Upper lobe of left lung (tissue), 6 donors: Measurements from ENCODE around the gene CXCL8. TPM values are rescaled to one million over a fixed set of nuclear protein-coding genes. Genes with fewer than 3 reads are reported as not detected.

Experiments used
- ATAC-seq, 2 donors: fragments of 200-7000 bp; cut with Tn5 transposase; one replicate each; pipeline ENCODE4 v1.9.1; 2022; ENCODE audit warnings: mild to moderate bottlenecking in 2 of 2, moderate library complexity in 2 of 2; ENCODE audit not compliant: low FRiP score in 2 of 2
- DNase-seq, 2 donors: peaks; one replicate each; pipeline ENCODE4 v3.0.0-alpha.2; 2019 to 2020
- H3K27ac ChIP-seq, 4 donors: fragments of 200-600 bp; sonication (generic); one replicate each; pipeline ENCODE4 v1.5.1; 2016 to 2019
- H3K27me3 ChIP-seq, 4 donors: fragments of 200-600 bp; sonication (generic); one replicate each; pipeline ENCODE4 v1.5.1; 2017 to 2019
- H3K36me3 ChIP-seq, 4 donors: fragments of 200-600 bp; sonication (generic); one replicate each; pipeline ENCODE4 v1.5.1; 2016 to 2019
- H3K4me1 ChIP-seq, 4 donors: fragments of 200-600 bp; sonication (generic); one replicate each; pipeline ENCODE4 v1.5.1; 2018 to 2019
- H3K4me3 ChIP-seq, 4 donors: fragments of 200-600 bp; sonication (generic); one replicate each; pipeline ENCODE4 v1.5.1; 2017 to 2019; ENCODE audit warnings: mild to moderate bottlenecking in 2 of 4, moderate library complexity in 1 of 4
- H3K9me3 ChIP-seq, 4 donors: fragments of 200-600 bp; sonication (generic); one replicate each; pipeline ENCODE4 v1.5.1; 2018 to 2019
- CTCF ChIP-seq, 6 experiments: fragments of 450-650 bp in 4 of 6; fragments of 200-600 bp in 2 of 6; sonication (generic) in 2 of 6; IDR thresholded peaks; one replicate each; pipeline ENCODE4 v1.5.1; 2016 to 2019; ENCODE audit warnings: antibody characterized with exemption in 6 of 6
- EP300 ChIP-seq, 4 donors: sonication (generic); formaldehyde crosslinking; IDR thresholded peaks; one replicate each; pipeline ENCODE4 v1.5.1; 2017; ENCODE audit warnings: antibody characterized with exemption in 4 of 4, control low read depth in 2 of 4
- POLR2A ChIP-seq, 4 donors: fragments of 450-650 bp; IDR thresholded peaks; one replicate each; pipeline ENCODE4 v1.5.1; 2016 to 2017; ENCODE audit warnings: antibody characterized with exemption in 4 of 4, mild to moderate bottlenecking in 2 of 4
- POLR2AphosphoS5 ChIP-seq, 2 donors: sonication (generic); formaldehyde crosslinking; IDR thresholded peaks; one replicate each; pipeline ENCODE4 v1.5.1; 2017; ENCODE audit warnings: antibody characterized with exemption in 2 of 2
- WGBS, 2 donors: methylation state at CpG; one replicate each; pipeline ENCODE4 v1.1.5; 2017 to 2018; 5-methylcytosine and 5-hydroxymethylcytosine counted together
- total RNA-seq, 6 donors: library from RNA; depleted of rRNA in 4 of 6; stranded (reverse); fragments of >200 nt in 4 of 6; gene quantifications; one replicate each; pipeline versions ENCODE4 v1.1.0 to v1.2.1, GENCODE V29; 2016 to 2021
- donor health status: DM: no; HTN: no; CAD: no; lungs with moderate emphysema.
- donor health status: DM: no; HTN: yes; CAD: no; lungs with severe emphysema.

The CXCL8 gene
- total RNA-seq, 6 donors from 2014 or later, result 3.7 to 35.6 (median 12.2) TPM

- ATAC-seq (no peak), DNase-seq (no peak)
- Histone ChIP-seq H3K4me1 (peaks cover 17 to 22% (median 19%) of the 10 kb centered on the region in 4 donors), H3K27ac (peak overlapping the region in 2 of 4 donors; percentile 40 to 61), H3K4me3 (peak overlapping the region in 1 of 4 donors; percentile 26), H3K9me3 (no peaks in the 10 kb centered on the region), H3K27me3 (no peaks in the 10 kb centered on the region), H3K36me3 (no peaks in the 10 kb centered on the region)
- no peak for TF ChIP-seq POLR2AphosphoS5 (IDR thresholded peaks at IDR 0.05)
- TF ChIP-seq CTCF (IDR thresholded peaks at IDR 0.05), result no peak
- no peak for TF ChIP-seq EP300 (IDR thresholded peaks at IDR 0.05)
- TF ChIP-seq POLR2A (IDR thresholded peaks at IDR 0.05), result no peak
- WGBS, 2 donors, result 48 to 50% methylated on average over 2 of the region's 2 CpGs
Observed at GRCh38 chr4:73741031-73741749, 821 bp downstream of the CXCL8 start.

GRCh38 chr4:73741750-73742489 is 1.6 kb downstream of the CXCL8 start:
- 79 to 89% methylated on average over 1 of the region's 1 CpG for WGBS, 2 donors
- Histone ChIP-seq H3K27me3 (no peaks in the 10 kb centered on the region), H3K4me3 (peak overlapping the region in 1 of 4 donors; percentile 26), H3K27ac (peak overlapping the region in 1 of 4 donors; percentile 40), H3K36me3 (no peaks in the 10 kb centered on the region), H3K4me1 (peaks cover 17 to 22% (median 19%) of the 10 kb centered on the region in 4 donors), H3K9me3 (no peaks in the 10 kb centered on the region)
- ATAC-seq, result no peak
- DNase-seq, result no peak
- TF ChIP-seq POLR2A (IDR thresholded peaks at IDR 0.05) (no peak), EP300 (IDR thresholded peaks at IDR 0.05) (no peak)

GRCh38 chr4:73742490-73743160 is 2.3 kb downstream of the CXCL8 start:
- peaks cover 17 to 22% (median 19%) of the 10 kb centered on the region in 4 donors for H3K4me1 ChIP-seq
- H3K9me3 ChIP-seq, result no peaks in the 10 kb centered on the region
- DNase-seq, result no peak
- no peak overlapping the region for H3K4me3 ChIP-seq
- H3K27ac ChIP-seq, result no peak overlapping the region
- 91 to 94% methylated on average over 2 of the region's 2 CpGs for WGBS, 2 donors
- H3K27me3 ChIP-seq, result no peaks in the 10 kb centered on the region
- ATAC-seq, result no peak
- no peaks in the 10 kb centered on the region for H3K36me3 ChIP-seq
- TF ChIP-seq EP300 (IDR thresholded peaks at IDR 0.05) (no peak), POLR2A (IDR thresholded peaks at IDR 0.05) (no peak), POLR2AphosphoS5 (IDR thresholded peaks at IDR 0.05) (no peak), CTCF (IDR thresholded peaks at IDR 0.05) (no peak)

- ATAC-seq (no peak), DNase-seq (no peak)
- Histone ChIP-seq H3K4me1 (peaks cover 17 to 22% (median 19%) of the 10 kb centered on the region in 4 donors), H3K36me3 (no peaks in the 10 kb centered on the region), H3K27me3 (no peaks in the 10 kb centered on the region), H3K4me3 (no peak overlapping the region), H3K9me3 (no peaks in the 10 kb centered on the region), H3K27ac (no peak overlapping the region)
- TF ChIP-seq POLR2AphosphoS5 (IDR thresholded peaks at IDR 0.05) (no peak), CTCF (IDR thresholded peaks at IDR 0.05) (no peak), POLR2A (IDR thresholded peaks at IDR 0.05) (no peak)
- WGBS, 2 donors, result 92 to 97% methylated on average over 1 of the region's 1 CpG
Observed at GRCh38 chr4:73743281-73743680, 2.9 kb downstream of the CXCL8 start.

GRCh38 chr4:73743795-73744194 is 3.4 kb downstream of the CXCL8 start:
- Histone ChIP-seq H3K9me3 (no peaks in the 10 kb centered on the region), H3K36me3 (no peaks in the 10 kb centered on the region), H3K4me1 (peaks cover 17 to 22% (median 19%) of the 10 kb centered on the region in 4 donors), H3K27ac (no peak overlapping the region), H3K27me3 (no peaks in the 10 kb centered on the region), H3K4me3 (no peak overlapping the region)
- DNase-seq (no peak), ATAC-seq (no peak)
- WGBS, 2 donors, result 79 to 93% methylated on average over 3 of the region's 3 CpGs
- TF ChIP-seq POLR2A (IDR thresholded peaks at IDR 0.05) (no peak), POLR2AphosphoS5 (IDR thresholded peaks at IDR 0.05) (no peak), CTCF (IDR thresholded peaks at IDR 0.05) (no peak), EP300 (IDR thresholded peaks at IDR 0.05) (no peak)
